Muscle layer of duodenum (tissue), 2 donors: ENCODE results near the gene CRTAC1.

Experiments used
- H3K27ac ChIP-seq: one replicate; pipeline ENCODE4 v1.7.0; 2013; ENCODE audit warnings: mild to moderate bottlenecking, low read length
- H3K27me3 ChIP-seq: one replicate; pipeline ENCODE4 v1.7.0; 2013; ENCODE audit warnings: low read depth, mild to moderate bottlenecking, control low read depth, low read length
- H3K36me3 ChIP-seq, 2 donors: one replicate each; pipeline ENCODE4 v1.7.0; 2013; ENCODE audit warnings: low read length in 2 of 2, control low read depth in 1 of 2, mild to moderate bottlenecking in 1 of 2; ENCODE audit not compliant: insufficient read depth in 2 of 2, control insufficient read depth in 1 of 2
- H3K4me1 ChIP-seq, 2 donors: one replicate each; pipeline ENCODE4 v1.7.0; 2013; ENCODE audit warnings: low read length in 2 of 2, mild to moderate bottlenecking in 2 of 2, control low read depth in 1 of 2, moderate library complexity in 1 of 2; ENCODE audit not compliant: insufficient read depth in 2 of 2, control insufficient read depth in 1 of 2
- H3K4me3 ChIP-seq, 2 donors: one replicate each; pipeline ENCODE4 v1.7.0; 2013; ENCODE audit warnings: low read length in 2 of 2, low read depth in 1 of 2, mild to moderate bottlenecking in 1 of 2
- H3K9me3 ChIP-seq, 2 donors: one replicate each; pipeline ENCODE4 v1.7.0; 2013; ENCODE audit warnings: low read length in 2 of 2, control low read depth in 1 of 2, mild to moderate bottlenecking in 1 of 2; ENCODE audit not compliant: control insufficient read depth in 1 of 2
- donor health status: healthy.

The CRTAC1 gene

DNA sequence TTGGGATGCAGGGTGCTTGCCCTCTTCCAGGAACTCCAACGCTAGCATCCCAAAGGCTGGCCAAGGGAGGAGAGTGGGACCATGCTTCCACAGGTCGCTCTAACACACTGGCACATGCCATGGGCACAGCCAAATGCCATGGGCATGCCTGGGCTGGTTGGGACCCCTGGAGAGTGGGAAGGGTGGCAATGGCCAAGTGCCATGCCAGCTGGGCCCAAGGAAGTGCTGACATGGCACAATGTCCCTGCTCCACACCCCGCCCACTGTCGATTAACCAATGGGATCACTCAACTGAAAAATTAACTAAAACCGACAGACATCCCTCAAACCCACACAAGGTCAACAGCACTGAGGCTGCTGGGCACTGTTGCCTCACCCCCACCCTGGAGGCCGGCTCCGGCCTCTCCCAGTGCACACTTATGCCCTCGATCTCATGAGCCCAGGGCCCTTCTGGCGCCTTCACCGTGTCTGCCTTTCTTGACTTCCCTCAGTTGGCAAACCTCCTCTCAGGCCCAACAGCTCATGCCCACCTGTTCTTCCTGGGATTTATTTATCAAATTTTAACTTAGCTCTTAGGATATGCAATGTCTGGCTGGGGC is 97.4 kb downstream of the CRTAC1 start:
- H3K4me1 ChIP-seq: no peaks in the 10 kb centered on the region
- no peak overlapping the region for H3K4me3 ChIP-seq
- H3K27ac ChIP-seq: no peak overlapping the region
- H3K9me3 ChIP-seq: no peaks in the 10 kb centered on the region
- H3K36me3 ChIP-seq: no peaks in the 10 kb centered on the region
- H3K27me3 ChIP-seq: peaks cover 7% of the 10 kb centered on the region

DNA sequence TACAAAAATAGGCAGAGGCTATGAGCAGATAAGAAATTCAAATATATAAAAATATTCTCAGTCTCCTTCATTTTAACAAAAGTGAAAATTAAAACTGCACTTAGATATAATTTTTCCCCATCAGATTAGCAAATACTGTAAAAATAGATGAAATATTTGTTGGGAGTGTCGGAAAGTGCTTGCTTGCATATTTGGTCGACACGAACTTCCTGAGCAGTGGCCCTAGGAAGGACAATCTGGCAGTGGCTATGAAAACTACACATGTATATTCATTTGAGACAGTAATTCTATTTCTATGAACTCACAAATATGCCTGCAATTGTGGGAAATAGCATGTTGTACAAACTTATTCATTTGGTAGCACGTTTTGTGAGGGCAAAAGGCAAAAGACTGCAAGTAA is 99.4 kb downstream of the CRTAC1 start:
- H3K9me3 ChIP-seq: no peaks in the 10 kb centered on the region
- H3K4me3 ChIP-seq: no peak overlapping the region

GRCh38 chr10:97928897-97929296 is 101.5 kb downstream of the CRTAC1 start:
- no peaks in the 10 kb centered on the region for H3K36me3 ChIP-seq
- no peak overlapping the region for H3K27ac ChIP-seq
- H3K4me3 ChIP-seq: no peak overlapping the region
- H3K4me1 ChIP-seq: no peaks in the 10 kb centered on the region
- peaks cover 10% of the 10 kb centered on the region for H3K27me3 ChIP-seq
- no peaks in the 10 kb centered on the region for H3K9me3 ChIP-seq

More for the DNA sequence above, 99.4 kb downstream of the CRTAC1 start:
- no peaks in the 10 kb centered on the region for H3K4me1 ChIP-seq
- no peak overlapping the region for H3K27ac ChIP-seq
- peaks cover 10% of the 10 kb centered on the region for H3K27me3 ChIP-seq
- H3K36me3 ChIP-seq: no peaks in the 10 kb centered on the region

DNA sequence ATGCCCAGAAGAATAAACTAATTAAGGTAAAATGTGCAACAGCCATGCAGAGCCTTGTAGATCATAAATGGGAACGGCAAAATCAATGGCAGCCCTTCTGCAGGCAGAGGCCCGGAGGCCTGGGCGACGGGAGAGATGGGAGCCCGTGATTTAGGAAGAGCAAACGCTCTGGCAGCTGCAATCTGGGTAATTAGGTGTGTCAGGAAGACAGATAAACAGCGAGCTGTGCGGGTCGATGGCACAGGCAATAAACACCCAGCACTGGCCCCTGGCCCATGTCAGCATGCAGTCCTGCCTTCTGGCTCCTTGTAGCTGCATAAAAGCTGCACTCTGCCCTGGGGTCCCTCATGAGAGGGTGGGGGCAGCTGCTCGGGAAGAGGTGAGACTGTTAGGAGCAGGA is 102.8 kb downstream of the CRTAC1 start:
- H3K27me3 ChIP-seq: peaks cover 10% of the 10 kb centered on the region
- H3K4me1 ChIP-seq: no peaks in the 10 kb centered on the region
- H3K27ac ChIP-seq: no peak overlapping the region
- no peaks in the 10 kb centered on the region for H3K9me3 ChIP-seq
- H3K36me3 ChIP-seq: no peaks in the 10 kb centered on the region
- no peak overlapping the region for H3K4me3 ChIP-seq

DNA sequence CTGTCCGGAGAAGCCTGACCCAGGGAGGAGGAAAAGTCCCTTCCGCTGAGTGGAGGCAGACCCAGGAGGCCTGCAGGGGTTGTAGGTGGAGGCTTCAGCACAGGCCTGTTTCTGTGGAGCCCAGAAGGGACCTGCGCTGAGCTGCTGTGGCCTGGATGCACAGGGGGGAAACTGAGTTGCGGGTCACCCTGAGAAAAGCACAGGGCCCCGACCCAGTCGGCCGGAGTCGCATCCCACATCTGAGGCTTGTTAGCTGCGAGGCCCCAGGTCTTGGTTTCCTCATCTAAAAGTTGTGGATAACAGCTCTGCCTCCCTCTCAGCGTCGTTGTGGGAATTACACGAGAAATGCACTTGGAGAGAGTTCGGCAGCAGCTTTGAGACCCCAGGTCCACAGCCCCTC is 104.4 kb downstream of the CRTAC1 start:
- peaks cover 10% of the 10 kb centered on the region for H3K27me3 ChIP-seq

GRCh38 chr10:97925308-97925938 is 105.0 kb downstream of the CRTAC1 start:
- no peaks in the 10 kb centered on the region for H3K9me3 ChIP-seq
- no peak overlapping the region for H3K27ac ChIP-seq
- no peaks in the 10 kb centered on the region for H3K4me1 ChIP-seq
- peaks cover 10% of the 10 kb centered on the region for H3K27me3 ChIP-seq
- H3K36me3 ChIP-seq: no peaks in the 10 kb centered on the region
- H3K4me3 ChIP-seq: no peak overlapping the region

More for the DNA sequence above, 104.4 kb downstream of the CRTAC1 start:
- Histone ChIP-seq H3K27ac (no peak overlapping the region), H3K4me1 (no peaks in the 10 kb centered on the region), H3K9me3 (no peaks in the 10 kb centered on the region), H3K4me3 (no peak overlapping the region), H3K36me3 (no peaks in the 10 kb centered on the region)

DNA sequence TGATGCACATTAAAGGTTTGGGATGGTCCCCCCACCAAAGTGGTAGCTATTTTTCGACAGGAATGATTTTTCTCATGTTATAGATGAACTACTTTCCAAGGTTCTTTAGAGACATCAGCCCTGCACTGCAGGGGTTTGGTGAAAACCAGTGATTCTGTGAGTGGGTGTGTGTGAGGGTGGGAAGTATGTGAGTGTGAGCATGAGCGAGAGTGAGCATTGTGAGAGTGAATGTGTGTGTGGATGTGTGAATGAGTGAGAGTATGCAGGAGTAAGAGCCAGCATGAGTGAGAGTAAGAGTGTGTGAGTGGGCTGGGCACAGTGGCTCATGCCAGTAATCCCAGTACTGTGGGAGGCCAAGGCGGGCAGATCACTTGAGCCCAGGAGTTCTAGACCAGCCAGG is 105.7 kb downstream of the CRTAC1 start:
- Histone ChIP-seq H3K9me3 (no peaks in the 10 kb centered on the region), H3K4me1 (no peaks in the 10 kb centered on the region), H3K4me3 (no peak overlapping the region), H3K27me3 (peaks cover 10% of the 10 kb centered on the region), H3K36me3 (no peaks in the 10 kb centered on the region), H3K27ac (no peak overlapping the region)

DNA sequence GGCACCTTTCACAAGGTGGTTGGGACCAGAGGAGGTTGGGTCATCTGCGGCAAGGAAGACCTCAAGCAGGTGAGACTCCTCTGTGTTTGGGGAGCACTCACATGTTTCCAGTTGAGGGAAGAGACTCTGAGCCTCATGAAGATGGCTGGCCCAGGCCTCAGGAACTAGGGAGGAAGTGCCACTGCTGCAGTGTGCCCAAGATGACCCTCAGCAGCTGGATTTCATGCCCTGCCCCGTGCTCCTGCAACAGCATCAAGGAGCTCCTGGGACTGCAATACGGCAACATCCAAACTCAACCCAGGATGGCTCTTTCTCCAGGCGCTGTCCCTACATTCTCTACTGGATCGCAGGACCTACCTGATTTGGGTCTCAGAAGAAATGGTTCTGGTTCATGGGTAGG is 106.9 kb downstream of the CRTAC1 start:
- Histone ChIP-seq H3K36me3 (no peaks in the 10 kb centered on the region), H3K27me3 (peaks cover 7% of the 10 kb centered on the region), H3K9me3 (no peaks in the 10 kb centered on the region), H3K4me1 (no peaks in the 10 kb centered on the region), H3K27ac (no peak overlapping the region), H3K4me3 (no peak overlapping the region)

GRCh38 chr10:97923057-97923456 is 107.4 kb downstream of the CRTAC1 start:
- Histone ChIP-seq H3K4me3 (no peak overlapping the region), H3K27me3 (peaks cover 3% of the 10 kb centered on the region), H3K4me1 (no peaks in the 10 kb centered on the region), H3K36me3 (no peaks in the 10 kb centered on the region), H3K27ac (no peak overlapping the region), H3K9me3 (no peaks in the 10 kb centered on the region)

DNA sequence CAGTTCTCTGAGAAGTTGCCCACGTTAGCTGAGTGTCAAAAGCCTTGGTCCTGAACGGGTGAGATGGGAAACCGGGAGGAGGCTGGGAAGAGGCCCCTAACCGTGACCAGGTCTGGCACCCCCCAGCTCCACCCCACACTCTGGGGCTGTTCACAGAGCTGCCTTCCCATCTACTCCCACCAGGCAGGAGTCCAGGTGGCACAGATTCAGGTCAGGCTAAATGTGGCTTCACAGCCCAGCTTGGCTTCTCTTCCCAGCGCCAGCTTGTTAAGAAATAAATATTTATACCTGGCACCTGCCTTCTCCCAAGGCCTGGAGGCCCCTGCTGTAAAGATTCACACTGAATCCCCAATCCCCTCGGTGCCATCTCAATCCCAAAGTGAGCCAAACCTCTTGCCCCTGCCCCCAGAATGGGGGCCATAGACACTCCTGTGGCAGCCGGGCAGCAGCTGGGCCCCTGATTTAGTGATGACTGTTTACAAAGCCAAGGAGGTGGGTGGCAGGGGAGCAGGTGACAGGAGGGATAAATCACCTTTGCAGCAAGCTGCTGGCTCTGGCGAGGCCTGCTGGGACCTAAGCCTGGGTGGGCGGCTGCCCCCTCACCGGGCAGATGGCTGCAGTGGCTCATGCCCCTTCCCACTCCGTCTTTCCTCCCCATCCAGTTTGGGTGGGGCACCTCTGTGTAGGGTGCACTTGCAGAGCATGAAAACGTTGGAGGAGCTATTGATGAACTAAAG is 108.2 kb downstream of the CRTAC1 start:
- Histone ChIP-seq H3K4me1 (no peaks in the 10 kb centered on the region), H3K9me3 (no peaks in the 10 kb centered on the region), H3K36me3 (no peaks in the 10 kb centered on the region), H3K27ac (no peak overlapping the region), H3K4me3 (no peak overlapping the region), H3K27me3 (no peaks in the 10 kb centered on the region)

DNA sequence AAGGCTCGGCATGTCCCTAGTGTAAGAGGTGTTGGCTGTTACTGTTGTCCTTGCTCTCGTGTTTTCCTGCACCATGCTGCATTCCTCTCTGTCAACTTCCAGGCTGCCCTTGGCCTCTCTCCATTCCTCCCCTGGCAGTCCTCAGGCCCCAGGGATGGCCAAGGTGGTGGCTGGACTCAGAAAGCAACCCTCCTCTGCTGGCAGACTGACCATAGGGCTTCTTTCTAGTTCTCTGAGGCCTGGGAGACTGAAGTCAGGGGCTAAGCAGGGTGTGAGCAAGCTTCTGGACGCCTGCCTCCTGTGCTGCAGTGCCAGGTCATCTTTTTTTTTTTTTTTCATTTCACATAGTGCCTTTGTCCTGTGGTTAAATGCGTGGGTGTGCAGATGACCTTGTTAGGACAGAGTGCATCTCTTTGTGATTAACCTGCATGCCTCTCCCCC is 108.8 kb downstream of the CRTAC1 start:
- no peaks in the 10 kb centered on the region for H3K36me3 ChIP-seq
- H3K27ac ChIP-seq: no peak overlapping the region
- H3K4me3 ChIP-seq: no peak overlapping the region
- no peaks in the 10 kb centered on the region for H3K27me3 ChIP-seq
- H3K9me3 ChIP-seq: no peaks in the 10 kb centered on the region
- no peaks in the 10 kb centered on the region for H3K4me1 ChIP-seq
